GM12864 (cell line): ENCODE measurements around the gene NCOA7.
"Not testable (repeated sequence)": the region's sequence is repeated elsewhere in the genome, so short reads cannot be mapped to it uniquely, and the experiment has no call there.

Experiments
- DNase-seq: peaks from one replicate; pipeline ENCODE4 v3.0.0-alpha.2; 2011; ENCODE audit warnings: low read depth
- H3K4me3 ChIP-seq: 2 replicates; pipeline ENCODE4 v1.5.1; 2011; ENCODE audit warnings: mild to moderate bottlenecking, low read depth, low read length, control low read depth
- TF ChIP-seq, protein P1 (sequence below): IDR thresholded peaks from 2 replicates; pipeline ENCODE4 v1.5.1; 2011; ENCODE audit warnings: low read depth, mild to moderate bottlenecking, moderate library complexity, low read length, control low read depth, inconsistent platforms; ENCODE audit errors: missing control alignments

The NCOA7 gene

DNA sequence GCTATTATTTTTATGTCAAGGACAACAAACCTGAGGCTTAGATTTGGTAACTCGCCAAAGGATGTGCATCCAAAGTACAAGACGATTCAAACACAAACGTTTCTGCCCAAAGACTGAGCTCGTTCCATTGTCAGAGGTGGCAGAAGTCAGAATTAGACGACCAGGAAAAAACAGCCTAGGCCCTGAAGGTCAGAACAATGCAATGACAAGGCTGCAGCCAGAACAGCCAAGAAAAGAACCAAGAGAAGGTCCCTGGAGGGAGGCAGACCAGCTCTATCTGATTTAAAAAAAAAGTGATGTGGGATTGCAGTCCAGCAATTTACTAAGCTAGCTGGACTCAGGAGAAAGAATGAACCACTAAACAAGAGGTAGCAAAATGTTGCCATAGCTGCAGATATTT is 54.2 kb downstream of the NCOA7 start:
- H3K4me3 ChIP-seq: no peak overlapping the region
- TF ChIP-seq, protein P1, sequence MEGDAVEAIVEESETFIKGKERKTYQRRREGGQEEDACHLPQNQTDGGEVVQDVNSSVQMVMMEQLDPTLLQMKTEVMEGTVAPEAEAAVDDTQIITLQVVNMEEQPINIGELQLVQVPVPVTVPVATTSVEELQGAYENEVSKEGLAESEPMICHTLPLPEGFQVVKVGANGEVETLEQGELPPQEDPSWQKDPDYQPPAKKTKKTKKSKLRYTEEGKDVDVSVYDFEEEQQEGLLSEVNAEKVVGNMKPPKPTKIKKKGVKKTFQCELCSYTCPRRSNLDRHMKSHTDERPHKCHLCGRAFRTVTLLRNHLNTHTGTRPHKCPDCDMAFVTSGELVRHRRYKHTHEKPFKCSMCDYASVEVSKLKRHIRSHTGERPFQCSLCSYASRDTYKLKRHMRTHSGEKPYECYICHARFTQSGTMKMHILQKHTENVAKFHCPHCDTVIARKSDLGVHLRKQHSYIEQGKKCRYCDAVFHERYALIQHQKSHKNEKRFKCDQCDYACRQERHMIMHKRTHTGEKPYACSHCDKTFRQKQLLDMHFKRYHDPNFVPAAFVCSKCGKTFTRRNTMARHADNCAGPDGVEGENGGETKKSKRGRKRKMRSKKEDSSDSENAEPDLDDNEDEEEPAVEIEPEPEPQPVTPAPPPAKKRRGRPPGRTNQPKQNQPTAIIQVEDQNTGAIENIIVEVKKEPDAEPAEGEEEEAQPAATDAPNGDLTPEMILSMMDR: no peak
- DNase-seq: no peak

DNA sequence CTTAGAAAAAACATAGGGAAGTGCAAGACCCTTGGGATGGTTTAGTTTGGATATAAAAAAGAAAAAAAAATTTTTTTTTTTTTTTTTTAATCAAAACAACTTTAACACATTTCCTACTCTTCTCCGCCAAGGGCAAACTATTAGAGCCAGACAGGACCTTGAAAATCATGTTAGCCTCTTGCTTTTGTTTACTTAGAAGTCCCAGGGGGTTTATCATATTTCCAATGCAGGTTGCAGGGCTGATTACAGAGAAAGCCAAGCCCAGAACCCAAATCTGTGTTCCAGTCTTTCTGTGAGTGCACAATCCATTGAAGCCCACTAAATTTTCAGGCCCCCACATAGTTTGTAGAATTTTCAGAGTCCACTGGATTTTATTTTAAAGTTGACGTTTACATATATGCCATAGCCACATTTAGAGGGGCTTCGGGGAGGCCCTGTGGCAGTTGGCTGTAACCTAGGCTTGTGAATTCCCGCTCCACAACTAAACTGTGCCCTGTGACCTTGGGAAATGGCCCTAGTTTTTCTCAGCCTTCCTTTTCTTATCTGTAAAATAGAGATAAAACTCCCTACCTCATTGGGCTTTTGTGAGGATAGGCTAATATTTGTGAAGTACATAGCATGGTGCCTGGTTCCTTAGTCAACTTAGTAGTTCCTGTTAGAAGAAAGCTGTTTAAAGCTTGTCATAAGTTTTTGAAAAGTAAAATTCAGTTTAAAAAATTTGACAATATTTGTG is 55.7 kb downstream of the NCOA7 start:
- TF ChIP-seq, protein P1: no peak
- H3K4me3 ChIP-seq: no peak overlapping the region
- no peak for DNase-seq

- not testable (repeated sequence) for DNase-seq
These were observed 57.5 kb downstream of the NCOA7 start for GRCh38 chr6:125848286-125848685.

DNA sequence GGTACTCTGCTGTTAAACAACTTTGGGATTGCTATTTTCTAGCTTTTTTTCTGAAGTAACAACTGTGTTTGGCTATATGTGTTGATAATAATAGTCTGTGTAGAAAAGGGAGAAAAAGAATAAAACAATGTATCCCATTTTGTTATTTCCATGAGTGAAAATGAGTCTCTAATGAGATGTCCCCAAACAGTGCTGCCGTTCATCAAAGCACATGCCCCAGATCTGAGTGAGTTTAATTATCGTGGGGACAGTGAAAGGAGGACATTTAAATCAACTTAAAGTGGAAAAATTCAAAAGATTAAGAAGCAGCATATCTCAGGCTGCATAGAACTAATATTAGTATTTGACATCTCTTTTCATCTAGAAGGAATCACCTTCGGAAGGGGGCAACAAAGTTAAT is 59.6 kb downstream of the NCOA7 start:
- no peak overlapping the region for H3K4me3 ChIP-seq
- TF ChIP-seq, protein P1: no peak
- no peak for DNase-seq

More at GRCh38 chr6:125848286-125848685, 57.5 kb downstream of the NCOA7 start:
- H3K4me3 ChIP-seq: not testable (repeated sequence)

DNA sequence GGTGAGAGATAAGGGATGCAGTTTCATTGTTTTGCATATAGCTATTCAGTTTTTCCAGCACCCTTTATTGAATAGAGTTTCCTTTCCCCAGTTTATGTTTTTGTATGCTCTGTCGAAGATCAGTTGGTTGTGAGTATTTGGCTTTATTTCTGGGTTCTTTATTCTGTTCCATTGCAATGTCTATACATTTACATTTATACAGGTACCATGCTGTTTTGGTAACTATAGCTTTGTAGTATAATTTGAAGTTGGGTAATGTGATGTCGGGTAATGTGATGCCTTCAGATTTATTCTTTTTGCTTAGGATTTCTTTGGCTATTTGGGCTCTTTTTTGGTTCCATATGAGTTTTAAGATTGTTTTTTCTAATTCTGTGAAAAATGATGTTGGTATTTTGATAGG is 61.8 kb downstream of the NCOA7 start:
- H3K4me3 ChIP-seq: no peak overlapping the region
- TF ChIP-seq, protein P1: no peak
- DNase-seq: no peak

GRCh38 chr6:125853168-125853567 is 62.4 kb downstream of the NCOA7 start:
- TF ChIP-seq, protein P1: no peak
- H3K4me3 ChIP-seq: no peak overlapping the region
- no peak for DNase-seq

DNA sequence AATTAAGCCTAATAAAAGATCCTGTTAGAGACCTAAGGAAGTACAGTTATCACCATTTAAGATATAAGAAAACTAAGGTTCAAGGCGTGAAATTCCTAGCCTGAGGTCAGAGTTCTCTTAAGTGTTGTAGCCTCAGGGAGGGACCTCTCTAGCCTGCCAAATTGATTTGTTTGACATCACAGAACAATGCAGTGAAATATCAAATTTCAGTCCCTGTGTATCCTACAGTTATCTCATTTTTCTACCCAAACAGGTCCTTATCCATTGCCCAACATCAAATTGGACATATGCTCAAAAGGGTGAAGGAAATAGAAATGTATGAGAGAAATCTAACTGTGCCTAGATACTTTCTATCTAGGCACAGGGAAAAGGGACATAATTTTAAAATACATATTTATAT is 63.0 kb downstream of the NCOA7 start:
- DNase-seq: no peak
- H3K4me3 ChIP-seq: no peak overlapping the region
- TF ChIP-seq, protein P1: no peak
